Ishikawa (cell line): ENCODE data around the gene RARS2.

Experiments used
- CEBPB ChIP-seq: IDR thresholded peaks from 2 replicates; pipeline ENCODE4 v1.6.1; 2012
- CREB1 ChIP-seq: IDR thresholded peaks from 2 replicates; pipeline ENCODE4 v1.6.1; 2012; ENCODE audit warnings: low read depth
- EGR1 ChIP-seq: IDR thresholded peaks from 2 replicates; pipeline ENCODE4 v1.6.1; 2012
- EP300 ChIP-seq: IDR thresholded peaks from 2 replicates; pipeline ENCODE4 v1.6.1; 2012; ENCODE audit warnings: borderline replicate concordance
- FOXM1 ChIP-seq: IDR thresholded peaks from 2 replicates; pipeline ENCODE4 v1.6.1; 2012; ENCODE audit warnings: low read depth, borderline replicate concordance
- NFIC ChIP-seq: IDR thresholded peaks from 2 replicates; pipeline ENCODE4 v1.6.1; 2012
- RAD21 ChIP-seq: IDR thresholded peaks from 2 replicates; pipeline ENCODE4 v1.6.1; 2012; ENCODE audit warnings: low read depth
- TAF1 ChIP-seq: IDR thresholded peaks from 2 replicates; pipeline ENCODE4 v1.6.1; 2012; ENCODE audit warnings: low read depth, mild to moderate bottlenecking
- TCF12 ChIP-seq: IDR thresholded peaks from 2 replicates; pipeline ENCODE4 v1.6.1; 2012; ENCODE audit warnings: low read depth
- TEAD4 ChIP-seq: IDR thresholded peaks from 2 replicates; pipeline ENCODE4 v1.6.1; 2012
- YY1 ChIP-seq: IDR thresholded peaks from 2 replicates; pipeline ENCODE4 v1.6.1; 2012; ENCODE audit warnings: low read depth
- ZBTB7A ChIP-seq: IDR thresholded peaks from 2 replicates; pipeline ENCODE4 v1.6.1; 2012; ENCODE audit warnings: low read depth
- TF ChIP-seq, protein P1 (sequence below): IDR thresholded peaks from 2 replicates; pipeline ENCODE4 v1.6.1; 2012; ENCODE audit warnings: low read depth, mild to moderate bottlenecking
- TF ChIP-seq, protein P2 (sequence below): IDR thresholded peaks from 2 replicates; pipeline ENCODE4 v1.6.1; 2012
- TF ChIP-seq, protein P3 (sequence below): IDR thresholded peaks from 2 replicates; pipeline ENCODE4 v1.6.1; 2012

Gene RARS2

DNA sequence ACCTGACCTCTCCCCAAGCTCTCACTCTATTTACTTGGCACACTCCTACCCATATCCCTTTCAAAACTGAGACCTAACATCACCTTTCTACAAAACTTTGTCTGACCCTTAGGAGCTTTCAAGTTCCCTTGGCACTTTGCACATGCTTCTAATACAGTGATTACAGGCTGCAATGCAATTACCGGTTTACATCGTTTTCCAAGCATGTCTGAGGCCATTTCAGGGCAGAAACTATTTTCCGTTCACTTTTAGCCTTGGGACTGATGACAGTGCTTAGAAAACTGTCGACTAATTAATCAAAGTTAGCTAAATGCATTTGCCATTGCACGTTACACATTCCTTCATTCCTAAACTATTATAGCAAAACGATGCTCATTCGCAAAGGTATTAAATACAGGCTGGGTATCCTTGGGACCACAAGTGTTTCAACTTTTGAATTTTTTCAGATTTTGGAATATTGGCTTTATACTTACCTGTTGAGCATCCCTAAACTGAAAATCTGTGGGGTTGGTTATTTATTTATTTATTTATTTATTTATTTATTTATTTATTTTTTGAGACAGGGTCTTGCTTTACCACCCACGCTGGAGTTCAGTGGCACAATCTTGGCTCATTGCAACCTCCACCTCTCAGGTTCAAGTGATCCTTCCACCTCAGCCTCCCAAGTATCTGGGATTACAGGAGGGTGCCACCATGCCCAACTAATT, 3.3 kb downstream of the RARS2 start:
- TF ChIP-seq FOXM1 (no peak), YY1 (no peak), TAF1 (no peak), CEBPB (no peak), EGR1 (no peak), CREB1 (no peak), NFIC (no peak), RAD21 (no peak), ZBTB7A (no peak), TCF12 (no peak), TEAD4 (no peak), EP300 (no peak)
- TF ChIP-seq, protein P1, sequence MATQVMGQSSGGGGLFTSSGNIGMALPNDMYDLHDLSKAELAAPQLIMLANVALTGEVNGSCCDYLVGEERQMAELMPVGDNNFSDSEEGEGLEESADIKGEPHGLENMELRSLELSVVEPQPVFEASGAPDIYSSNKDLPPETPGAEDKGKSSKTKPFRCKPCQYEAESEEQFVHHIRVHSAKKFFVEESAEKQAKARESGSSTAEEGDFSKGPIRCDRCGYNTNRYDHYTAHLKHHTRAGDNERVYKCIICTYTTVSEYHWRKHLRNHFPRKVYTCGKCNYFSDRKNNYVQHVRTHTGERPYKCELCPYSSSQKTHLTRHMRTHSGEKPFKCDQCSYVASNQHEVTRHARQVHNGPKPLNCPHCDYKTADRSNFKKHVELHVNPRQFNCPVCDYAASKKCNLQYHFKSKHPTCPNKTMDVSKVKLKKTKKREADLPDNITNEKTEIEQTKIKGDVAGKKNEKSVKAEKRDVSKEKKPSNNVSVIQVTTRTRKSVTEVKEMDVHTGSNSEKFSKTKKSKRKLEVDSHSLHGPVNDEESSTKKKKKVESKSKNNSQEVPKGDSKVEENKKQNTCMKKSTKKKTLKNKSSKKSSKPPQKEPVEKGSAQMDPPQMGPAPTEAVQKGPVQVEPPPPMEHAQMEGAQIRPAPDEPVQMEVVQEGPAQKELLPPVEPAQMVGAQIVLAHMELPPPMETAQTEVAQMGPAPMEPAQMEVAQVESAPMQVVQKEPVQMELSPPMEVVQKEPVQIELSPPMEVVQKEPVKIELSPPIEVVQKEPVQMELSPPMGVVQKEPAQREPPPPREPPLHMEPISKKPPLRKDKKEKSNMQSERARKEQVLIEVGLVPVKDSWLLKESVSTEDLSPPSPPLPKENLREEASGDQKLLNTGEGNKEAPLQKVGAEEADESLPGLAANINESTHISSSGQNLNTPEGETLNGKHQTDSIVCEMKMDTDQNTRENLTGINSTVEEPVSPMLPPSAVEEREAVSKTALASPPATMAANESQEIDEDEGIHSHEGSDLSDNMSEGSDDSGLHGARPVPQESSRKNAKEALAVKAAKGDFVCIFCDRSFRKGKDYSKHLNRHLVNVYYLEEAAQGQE = no peak
- TF ChIP-seq, protein P2, sequence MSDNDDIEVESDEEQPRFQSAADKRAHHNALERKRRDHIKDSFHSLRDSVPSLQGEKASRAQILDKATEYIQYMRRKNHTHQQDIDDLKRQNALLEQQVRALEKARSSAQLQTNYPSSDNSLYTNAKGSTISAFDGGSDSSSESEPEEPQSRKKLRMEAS = no peak
- TF ChIP-seq, protein P3, sequence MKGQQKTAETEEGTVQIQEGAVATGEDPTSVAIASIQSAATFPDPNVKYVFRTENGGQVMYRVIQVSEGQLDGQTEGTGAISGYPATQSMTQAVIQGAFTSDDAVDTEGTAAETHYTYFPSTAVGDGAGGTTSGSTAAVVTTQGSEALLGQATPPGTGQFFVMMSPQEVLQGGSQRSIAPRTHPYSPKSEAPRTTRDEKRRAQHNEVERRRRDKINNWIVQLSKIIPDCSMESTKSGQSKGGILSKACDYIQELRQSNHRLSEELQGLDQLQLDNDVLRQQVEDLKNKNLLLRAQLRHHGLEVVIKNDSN = no peak

DNA sequence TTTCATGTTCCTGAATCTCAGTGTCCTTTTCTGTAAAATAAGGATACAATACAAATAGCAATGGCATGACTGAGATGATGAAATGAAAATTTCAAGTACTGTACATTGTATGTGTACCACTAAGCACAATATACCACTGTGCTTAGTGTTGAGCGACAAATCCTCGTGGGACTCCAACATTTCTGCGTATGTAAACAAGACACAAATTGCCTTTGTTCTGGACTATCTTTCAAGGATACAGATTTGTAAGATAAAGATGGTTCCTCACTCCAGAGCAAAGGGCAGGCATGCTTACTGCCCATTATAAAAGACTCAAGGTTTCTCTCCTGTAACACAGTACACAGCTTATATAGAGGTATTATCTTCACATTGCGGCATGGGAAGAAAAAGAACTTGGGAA, 6.0 kb downstream of the RARS2 start:
- TF ChIP-seq YY1 (no peak), EGR1 (no peak), RAD21 (no peak), TEAD4 (no peak), ZBTB7A (no peak), TCF12 (no peak), TAF1 (no peak), FOXM1 (no peak), NFIC (no peak), CEBPB (no peak)
- TF ChIP-seq, protein P1 = no peak
- TF ChIP-seq, protein P2 = no peak
- TF ChIP-seq, protein P3 = no peak

DNA sequence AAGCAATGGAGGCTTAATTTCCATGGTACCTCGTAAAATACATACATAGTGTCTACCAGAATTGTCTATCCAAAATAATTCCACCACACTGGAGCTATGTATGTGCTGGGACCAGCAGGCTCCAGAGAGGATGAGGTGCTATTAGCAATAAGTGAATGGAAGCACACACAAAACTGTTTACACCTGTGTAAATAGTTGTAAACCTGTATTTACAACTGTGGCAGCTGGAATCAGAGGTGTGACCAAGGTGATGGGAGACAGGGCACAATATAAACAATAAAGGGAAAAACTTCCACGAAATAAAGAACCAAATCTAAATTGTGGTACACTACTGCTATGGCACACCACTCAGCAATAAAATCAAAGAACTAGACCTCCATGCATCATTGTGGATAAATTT, 14.4 kb downstream of the RARS2 start:
- TF ChIP-seq YY1 (no peak), RAD21 (no peak), EP300 (no peak), CREB1 (no peak), ZBTB7A (no peak), NFIC (no peak), TEAD4 (no peak), EGR1 (no peak), FOXM1 (no peak), CEBPB (no peak), TCF12 (no peak), TAF1 (no peak)
- TF ChIP-seq, protein P2 = no peak
- TF ChIP-seq, protein P3 = no peak

DNA sequence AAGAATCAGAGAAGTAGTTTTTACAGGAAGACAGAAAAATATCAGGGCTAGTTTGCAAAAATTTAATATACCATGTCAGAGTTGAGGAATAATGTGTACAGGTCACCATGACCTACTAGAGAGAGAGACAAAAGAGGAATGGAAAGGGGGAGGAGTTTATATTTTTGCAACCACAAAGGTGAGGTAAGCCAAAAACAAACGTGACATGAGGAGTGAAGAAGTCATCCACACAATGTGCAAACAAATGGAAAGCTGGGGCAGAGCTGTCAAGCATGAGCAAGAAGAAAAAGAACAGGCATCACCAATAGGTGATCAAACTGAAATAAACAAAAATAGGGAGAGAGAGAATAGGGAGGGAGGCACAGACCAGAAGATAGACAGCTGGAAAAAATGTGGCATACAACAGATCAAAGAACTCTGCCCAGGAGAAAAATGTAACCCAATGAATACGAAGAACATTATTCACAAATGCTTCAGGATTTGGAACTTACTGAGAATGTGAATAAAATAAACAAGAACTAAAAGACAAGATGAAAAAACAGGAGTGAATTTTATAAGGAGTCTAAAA, 15.5 kb downstream of the RARS2 start:
- TF ChIP-seq TCF12 (no peak), EP300 (no peak), TAF1 (no peak), EGR1 (no peak), ZBTB7A (no peak)

DNA sequence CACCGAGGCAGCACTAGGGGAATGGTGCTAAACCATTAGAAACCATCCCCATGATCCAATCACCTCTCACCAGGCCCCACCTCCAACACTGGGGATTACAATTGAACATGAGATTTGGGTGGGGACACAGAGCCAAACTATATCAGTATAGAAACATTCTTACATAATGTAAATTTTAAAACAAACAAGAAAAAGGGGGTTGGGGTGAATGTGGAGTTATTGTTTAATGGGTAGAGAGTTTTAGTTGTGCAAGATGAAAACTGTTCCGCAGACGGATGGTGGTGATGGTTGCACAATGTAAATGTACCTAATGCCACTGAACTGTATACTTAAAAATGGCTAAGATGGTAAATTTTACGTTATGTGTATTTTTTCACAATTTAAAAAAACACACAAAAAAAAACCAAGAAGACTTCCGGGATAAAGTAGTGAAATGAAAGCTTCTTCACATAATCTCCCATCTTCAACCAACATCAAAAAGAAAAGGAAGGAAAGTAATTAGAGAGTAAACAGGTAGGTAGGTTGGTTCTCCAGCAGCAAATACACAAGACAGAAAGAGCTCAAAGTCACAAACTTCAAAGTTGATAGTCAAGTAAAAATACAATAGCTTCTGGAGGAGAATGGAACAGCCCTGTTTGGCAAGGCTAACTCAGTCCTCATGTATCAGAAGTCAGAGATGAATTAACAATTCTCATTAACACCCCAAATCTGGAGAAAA, 16.3 kb downstream of the RARS2 start:
- TF ChIP-seq EP300 = no peak
- no peak for TF ChIP-seq TAF1
- no peak for TF ChIP-seq CEBPB
- TF ChIP-seq, protein P1 = no peak
- TF ChIP-seq FOXM1 = no peak
- no peak for TF ChIP-seq ZBTB7A
- TF ChIP-seq, protein P3 = no peak
- no peak for TF ChIP-seq EGR1
- no peak for TF ChIP-seq RAD21
- TF ChIP-seq, protein P2 = no peak
- no peak for TF ChIP-seq CREB1
- no peak for TF ChIP-seq TEAD4
- TF ChIP-seq NFIC = no peak
- no peak for TF ChIP-seq TCF12
- TF ChIP-seq YY1 = no peak
